NCI-H146 treated with DMSO at 0.1 percent for 48 hours (cell line): ENCODE results near the gene SLAIN2.
"Not testable (repeated sequence)": the region's sequence is repeated elsewhere in the genome, so short reads cannot be mapped to it uniquely, and the experiment has no call there.

ENCODE experiments used
- DNase-seq: peaks from one replicate; lab custom pipeline; 2025; ENCODE audit not compliant: unreplicated experiment; lab: John Stamatoyannopoulos, UW

SLAIN2 gene

GRCh38 chr4:48340965-48341775 is at the start of gene SLAIN2:
Gene SLAIN2, plus strand, starts transcription at chr4:48341529. Its CDS starts 211 bp downstream, at chr4:48341740.
- peak; percentile 95 for DNase-seq

- not testable (repeated sequence) for DNase-seq
These were observed 49.0 kb upstream of the SLAIN2 start for GRCh38 chr4:48292218-48292790.

- no peak for DNase-seq
These were observed 46.2 kb upstream of the SLAIN2 start for GRCh38 chr4:48295116-48295515.

GRCh38 chr4:48296365-48296764 is 45.0 kb upstream of the SLAIN2 start:
- DNase-seq = no peak

- DNase-seq = no peak
These were observed 44.0 kb upstream of the SLAIN2 start for GRCh38 chr4:48297256-48297846.

GRCh38 chr4:48299560-48299959 is 41.8 kb upstream of the SLAIN2 start:
- no peak for DNase-seq

- DNase-seq = no peak
These were observed 41.3 kb upstream of the SLAIN2 start for GRCh38 chr4:48300004-48300403.

GRCh38 chr4:48305508-48305907 is 35.8 kb upstream of the SLAIN2 start:
- no peak for DNase-seq

GRCh38 chr4:48307528-48307927 is 33.8 kb upstream of the SLAIN2 start:
- no peak for DNase-seq

GRCh38 chr4:48308901-48309300 is 32.4 kb upstream of the SLAIN2 start:
- no peak for DNase-seq

GRCh38 chr4:48311896-48312295 is 29.4 kb upstream of the SLAIN2 start:
- DNase-seq = no peak

GRCh38 chr4:48314746-48315145 is 26.6 kb upstream of the SLAIN2 start:
- not testable (repeated sequence) for DNase-seq

GRCh38 chr4:48315728-48316630 is 25.4 kb upstream of the SLAIN2 start:
- peak; percentile 5 for DNase-seq

GRCh38 chr4:48321312-48321711 is 20.0 kb upstream of the SLAIN2 start:
- DNase-seq = no peak

GRCh38 chr4:48322063-48322462 is 19.3 kb upstream of the SLAIN2 start:
- DNase-seq = no peak

GRCh38 chr4:48324281-48324680 is 17.0 kb upstream of the SLAIN2 start:
- no peak for DNase-seq

GRCh38 chr4:48329193-48329592 is 12.1 kb upstream of the SLAIN2 start:
- DNase-seq = peak; percentile 57

GRCh38 chr4:48329976-48330375 is 11.4 kb upstream of the SLAIN2 start:
- DNase-seq = no peak

- DNase-seq = no peak
These were observed 9.6 kb upstream of the SLAIN2 start for GRCh38 chr4:48331577-48332330.

- no peak for DNase-seq
These were observed 8.7 kb upstream of the SLAIN2 start for GRCh38 chr4:48332661-48333060.
